ENCODE measurements around the gene ERBB4.

DNA sequence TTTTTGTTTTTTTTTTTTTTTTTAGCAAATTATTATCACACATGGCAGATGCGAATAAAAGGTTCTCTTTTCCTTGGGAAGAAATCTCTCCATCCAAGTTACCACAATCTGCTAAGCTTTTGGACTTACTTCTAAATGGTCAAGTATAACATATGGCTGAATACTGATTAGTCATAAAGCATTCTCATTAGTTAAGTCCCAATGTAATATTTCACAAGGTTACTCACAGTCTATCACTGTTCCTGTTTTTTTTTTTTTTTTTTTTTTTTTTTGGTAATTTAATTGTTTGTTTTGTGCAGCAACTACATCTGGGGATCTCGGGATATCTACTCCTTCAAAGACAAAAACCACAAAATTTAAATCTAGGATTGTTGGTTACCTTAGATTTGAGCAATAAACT, 1210.5 kb downstream of the ERBB4 start:
- no peak for TF ChIP-seq POLR2A (IDR thresholded peaks at IDR 0.05)
- TF ChIP-seq, protein P1, sequence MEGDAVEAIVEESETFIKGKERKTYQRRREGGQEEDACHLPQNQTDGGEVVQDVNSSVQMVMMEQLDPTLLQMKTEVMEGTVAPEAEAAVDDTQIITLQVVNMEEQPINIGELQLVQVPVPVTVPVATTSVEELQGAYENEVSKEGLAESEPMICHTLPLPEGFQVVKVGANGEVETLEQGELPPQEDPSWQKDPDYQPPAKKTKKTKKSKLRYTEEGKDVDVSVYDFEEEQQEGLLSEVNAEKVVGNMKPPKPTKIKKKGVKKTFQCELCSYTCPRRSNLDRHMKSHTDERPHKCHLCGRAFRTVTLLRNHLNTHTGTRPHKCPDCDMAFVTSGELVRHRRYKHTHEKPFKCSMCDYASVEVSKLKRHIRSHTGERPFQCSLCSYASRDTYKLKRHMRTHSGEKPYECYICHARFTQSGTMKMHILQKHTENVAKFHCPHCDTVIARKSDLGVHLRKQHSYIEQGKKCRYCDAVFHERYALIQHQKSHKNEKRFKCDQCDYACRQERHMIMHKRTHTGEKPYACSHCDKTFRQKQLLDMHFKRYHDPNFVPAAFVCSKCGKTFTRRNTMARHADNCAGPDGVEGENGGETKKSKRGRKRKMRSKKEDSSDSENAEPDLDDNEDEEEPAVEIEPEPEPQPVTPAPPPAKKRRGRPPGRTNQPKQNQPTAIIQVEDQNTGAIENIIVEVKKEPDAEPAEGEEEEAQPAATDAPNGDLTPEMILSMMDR (IDR thresholded peaks at IDR 0.05), result no peak

Measured in Peyer's patch (tissue), 4 donors.